ENCODE results near the gene ACO2. TPM values are rescaled to one million over a fixed set of nuclear protein-coding genes. Genes with fewer than 3 reads are reported as not detected.

Gene ACO2
- total and polyA plus RNA-seq, 2 of the 13 experiments (the other 11 are each of a cell fraction or from before 2014, with no cell fraction given), result 19.2 to 45.6 TPM

DNA sequence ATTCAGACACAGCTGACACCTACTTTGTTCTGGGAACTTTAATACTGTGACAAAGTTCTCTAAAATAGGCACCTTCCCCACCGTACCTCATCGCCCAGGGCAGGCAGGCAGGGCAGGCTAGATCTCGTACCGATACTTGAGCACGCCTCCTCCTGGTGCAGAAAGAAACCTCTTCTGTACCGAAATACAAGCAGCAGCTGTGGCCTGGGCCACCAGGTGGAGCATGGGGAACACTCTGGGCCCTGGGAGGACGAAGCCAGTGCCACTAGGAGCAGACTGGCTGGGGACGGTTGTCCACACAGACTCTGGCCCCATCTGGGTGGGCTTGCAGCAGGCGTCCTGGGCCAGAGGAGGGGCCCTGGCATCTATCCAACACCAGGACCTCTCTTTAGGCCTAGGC lies 108.0 kb downstream of the ACO2 start:
- ChIA-PET POLR2A (interaction anchor here (1.0 to 4.5 kb wide), 4 partner anchors 11 to 44 kb away, joined by 4 to 29 read pairs (median 8); partner anchors contain the start of genes DESI1, PMM1 and XRCC6), CTCF (ENCODE audit: low intra/inter-chr PET ratio, low total read pairs) (interaction anchor here (0.7 to 3.7 kb wide), 8 partner anchors 10 to 44 kb away, joined by 3 to 77 read pairs (median 5); partner anchors contain the start of gene POLR3H)
- no peak overlapping the region for H3K4me3 ChIP-seq (replicated peaks in 1 of 3; ENCODE audit: insufficient read depth in 1 of 3, low read depth in 2 of 3, low read length in 3 of 3)
- H2AFZ ChIP-seq (ENCODE audit: low read length), result no peak overlapping the region
- H3K9ac ChIP-seq (ENCODE audit: insufficient read depth, low read depth, low read length), result no peak overlapping the region
- ATAC-seq, result peak; percentile 91
- in situ Hi-C loops (cut with HindIII; ENCODE audit: extremely low pct_ligation_motif_present, low pct_unique_long_range_greater_than_20kb) (no loop called here), intact Hi-C loops (cut with micrococcal nuclease; ENCODE audit: unreplicated experiment) (loop anchor here (2.0 kb wide), 1 partner anchor 20 kb away; no protein-coding TSS in a partner anchor)
- peak; percentile 94 for FAIRE-seq
- peaks cover 28% of the 10 kb centered on the region for H3K4me1 ChIP-seq (ENCODE audit: insufficient read depth, low read length)
- WGBS (ENCODE audit: low lambda C conversion rate), result 33% methylated on average over 3 of the region's 9 CpGs
- peak; percentile 82 for DNase-seq (ENCODE audit: low spot score)
- H3K79me2 ChIP-seq (ENCODE audit: insufficient read depth, low read length), result no peaks in the 10 kb centered on the region
- peaks cover 7 to 19% of the 10 kb centered on the region in 2 experiments; a peak in 4 of 5 replicates for H3K36me3 ChIP-seq (replicated peaks in 1 of 2; ENCODE audit: control insufficient read depth in 1 of 2, insufficient read depth in 2 of 2, low read length in 2 of 2)
- H4K20me1 ChIP-seq (ENCODE audit: insufficient read depth, low read length), result no peaks in the 10 kb centered on the region
- BruUV-seq (replicated peaks), result TSS peak; percentile 51
- no peak overlapping the region for H3K27ac ChIP-seq (ENCODE audit: extremely low read length, insufficient read depth, low read length)
- H3K4me2 ChIP-seq (ENCODE audit: low read depth, low read length), result no peak overlapping the region
- H3K27me3 ChIP-seq (ENCODE audit: control insufficient read depth in 1 of 2, insufficient read depth in 2 of 2, low read length in 2 of 2), result no peaks in the 10 kb centered on the region
- H3K9me3 ChIP-seq (ENCODE audit: low read length), result no peaks in the 10 kb centered on the region
- TF ChIP-seq, protein P1, sequence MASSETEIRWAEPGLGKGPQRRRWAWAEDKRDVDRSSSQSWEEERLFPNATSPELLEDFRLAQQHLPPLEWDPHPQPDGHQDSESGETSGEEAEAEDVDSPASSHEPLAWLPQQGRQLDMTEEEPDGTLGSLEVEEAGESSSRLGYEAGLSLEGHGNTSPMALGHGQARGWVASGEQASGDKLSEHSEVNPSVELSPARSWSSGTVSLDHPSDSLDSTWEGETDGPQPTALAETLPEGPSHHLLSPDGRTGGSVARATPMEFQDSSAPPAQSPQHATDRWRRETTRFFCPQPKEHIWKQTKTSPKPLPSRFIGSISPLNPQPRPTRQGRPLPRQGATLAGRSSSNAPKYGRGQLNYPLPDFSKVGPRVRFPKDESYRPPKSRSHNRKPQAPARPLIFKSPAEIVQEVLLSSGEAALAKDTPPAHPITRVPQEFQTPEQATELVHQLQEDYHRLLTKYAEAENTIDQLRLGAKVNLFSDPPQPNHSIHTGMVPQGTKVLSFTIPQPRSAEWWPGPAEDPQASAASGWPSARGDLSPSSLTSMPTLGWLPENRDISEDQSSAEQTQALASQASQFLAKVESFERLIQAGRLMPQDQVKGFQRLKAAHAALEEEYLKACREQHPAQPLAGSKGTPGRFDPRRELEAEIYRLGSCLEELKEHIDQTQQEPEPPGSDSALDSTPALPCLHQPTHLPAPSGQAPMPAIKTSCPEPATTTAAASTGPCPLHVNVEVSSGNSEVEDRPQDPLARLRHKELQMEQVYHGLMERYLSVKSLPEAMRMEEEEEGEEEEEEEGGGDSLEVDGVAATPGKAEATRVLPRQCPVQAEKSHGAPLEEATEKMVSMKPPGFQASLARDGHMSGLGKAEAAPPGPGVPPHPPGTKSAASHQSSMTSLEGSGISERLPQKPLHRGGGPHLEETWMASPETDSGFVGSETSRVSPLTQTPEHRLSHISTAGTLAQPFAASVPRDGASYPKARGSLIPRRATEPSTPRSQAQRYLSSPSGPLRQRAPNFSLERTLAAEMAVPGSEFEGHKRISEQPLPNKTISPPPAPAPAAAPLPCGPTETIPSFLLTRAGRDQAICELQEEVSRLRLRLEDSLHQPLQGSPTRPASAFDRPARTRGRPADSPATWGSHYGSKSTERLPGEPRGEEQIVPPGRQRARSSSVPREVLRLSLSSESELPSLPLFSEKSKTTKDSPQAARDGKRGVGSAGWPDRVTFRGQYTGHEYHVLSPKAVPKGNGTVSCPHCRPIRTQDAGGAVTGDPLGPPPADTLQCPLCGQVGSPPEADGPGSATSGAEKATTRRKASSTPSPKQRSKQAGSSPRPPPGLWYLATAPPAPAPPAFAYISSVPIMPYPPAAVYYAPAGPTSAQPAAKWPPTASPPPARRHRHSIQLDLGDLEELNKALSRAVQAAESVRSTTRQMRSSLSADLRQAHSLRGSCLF (CRISPR knock-in tag; IDR thresholded peaks at IDR 0.05; ENCODE audit: borderline replicate concordance), result no peak
- TF ChIP-seq NR1H2 (CRISPR knock-in tag; IDR thresholded peaks at IDR 0.05; ENCODE audit: borderline replicate concordance, low read depth) (no peak), SMYD3 (CRISPR knock-in tag; IDR thresholded peaks at IDR 0.05) (no peak), ZFP41 (CRISPR knock-in tag; IDR thresholded peaks at IDR 0.05; ENCODE audit: borderline replicate concordance) (no peak), ZNF788 (CRISPR knock-in tag; IDR thresholded peaks at IDR 0.05; ENCODE audit: borderline replicate concordance) (peak; percentile 84; the same call in 1 of the 2 replicates), MIXL1 (CRISPR knock-in tag; IDR thresholded peaks at IDR 0.05) (peak; percentile 51; the same call in 1 of the 2 replicates), SRF (IDR thresholded peaks at IDR 0.05; ENCODE audit: low read depth, low read length) (no peak), RARA (CRISPR knock-in tag; IDR thresholded peaks at IDR 0.05) (peak; percentile 47), NONO (IDR thresholded peaks at IDR 0.05) (no peak), NONO (CRISPR knock-in tag; conservative IDR thresholded peaks at IDR 0.05) (0 out of 2 replicates have a peak, but pooled peaks have one; percentile 40), ZNF263 (CRISPR knock-in tag; IDR thresholded peaks at IDR 0.05) (peak; percentile 88), EP300 (IDR thresholded peaks at IDR 0.05; ENCODE audit: low read depth in 2 of 2, low read length in 2 of 2) (no peak), EP300 (CRISPR knock-in tag; IDR thresholded peaks at IDR 0.05; ENCODE audit: borderline replicate concordance) (no peak), CBX5 (CRISPR knock-in tag; IDR thresholded peaks at IDR 0.05; ENCODE audit: borderline replicate concordance) (peak; percentile 49; the same call in 1 of the 2 replicates), GATAD1 (CRISPR knock-in tag; IDR thresholded peaks at IDR 0.05) (peak; percentile 55)
- TF ChIP-seq, protein P2, sequence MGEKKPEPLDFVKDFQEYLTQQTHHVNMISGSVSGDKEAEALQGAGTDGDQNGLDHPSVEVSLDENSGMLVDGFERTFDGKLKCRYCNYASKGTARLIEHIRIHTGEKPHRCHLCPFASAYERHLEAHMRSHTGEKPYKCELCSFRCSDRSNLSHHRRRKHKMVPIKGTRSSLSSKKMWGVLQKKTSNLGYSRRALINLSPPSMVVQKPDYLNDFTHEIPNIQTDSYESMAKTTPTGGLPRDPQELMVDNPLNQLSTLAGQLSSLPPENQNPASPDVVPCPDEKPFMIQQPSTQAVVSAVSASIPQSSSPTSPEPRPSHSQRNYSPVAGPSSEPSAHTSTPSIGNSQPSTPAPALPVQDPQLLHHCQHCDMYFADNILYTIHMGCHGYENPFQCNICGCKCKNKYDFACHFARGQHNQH (CRISPR knock-in tag; IDR thresholded peaks at IDR 0.05), result peak; percentile 60; the same call in 1 of the 2 replicates
- TF ChIP-seq, protein P3, sequence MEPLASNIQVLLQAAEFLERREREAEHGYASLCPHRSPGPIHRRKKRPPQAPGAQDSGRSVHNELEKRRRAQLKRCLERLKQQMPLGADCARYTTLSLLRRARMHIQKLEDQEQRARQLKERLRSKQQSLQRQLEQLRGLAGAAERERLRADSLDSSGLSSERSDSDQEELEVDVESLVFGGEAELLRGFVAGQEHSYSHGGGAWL (CRISPR knock-in tag; IDR thresholded peaks at IDR 0.05), result 0 out of 2 replicates have a peak, but pooled peaks have one; percentile 43
- TF ChIP-seq, protein P4, sequence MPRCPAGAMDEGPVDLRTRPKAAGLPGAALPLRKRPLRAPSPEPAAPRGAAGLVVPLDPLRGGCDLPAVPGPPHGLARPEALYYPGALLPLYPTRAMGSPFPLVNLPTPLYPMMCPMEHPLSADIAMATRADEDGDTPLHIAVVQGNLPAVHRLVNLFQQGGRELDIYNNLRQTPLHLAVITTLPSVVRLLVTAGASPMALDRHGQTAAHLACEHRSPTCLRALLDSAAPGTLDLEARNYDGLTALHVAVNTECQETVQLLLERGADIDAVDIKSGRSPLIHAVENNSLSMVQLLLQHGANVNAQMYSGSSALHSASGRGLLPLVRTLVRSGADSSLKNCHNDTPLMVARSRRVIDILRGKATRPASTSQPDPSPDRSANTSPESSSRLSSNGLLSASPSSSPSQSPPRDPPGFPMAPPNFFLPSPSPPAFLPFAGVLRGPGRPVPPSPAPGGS (CRISPR knock-in tag; IDR thresholded peaks at IDR 0.05), result no peak

All from HepG2 (cell line).